OCI-M2 (cell line): ENCODE data around the gene NPAS3.

ENCODE experiments used
- DNase-seq: peaks from one replicate; lab custom pipeline; 2025; ENCODE audit not compliant: unreplicated experiment; lab: John Stamatoyannopoulos, UW

The NPAS3 gene

GRCh38 chr14:33539918-33540357 is 601.3 kb downstream of the NPAS3 start:
- no peak for DNase-seq

GRCh38 chr14:33541171-33541570 is 602.5 kb downstream of the NPAS3 start:
- DNase-seq: no peak

- DNase-seq: no peak
These were observed 603.9 kb downstream of the NPAS3 start for GRCh38 chr14:33542338-33543287.

GRCh38 chr14:33545696-33546095 is 607.0 kb downstream of the NPAS3 start:
- DNase-seq: no peak

- DNase-seq: no peak
These were observed 609.9 kb downstream of the NPAS3 start for GRCh38 chr14:33548606-33549005.

- no peak for DNase-seq
These were observed 613.3 kb downstream of the NPAS3 start for GRCh38 chr14:33551963-33552362.

GRCh38 chr14:33553706-33554278 is 615.1 kb downstream of the NPAS3 start:
- no peak for DNase-seq

- DNase-seq: no peak
These were observed 616.3 kb downstream of the NPAS3 start for GRCh38 chr14:33554988-33555387.

- no peak for DNase-seq
These were observed 617.2 kb downstream of the NPAS3 start for GRCh38 chr14:33555710-33556350.

GRCh38 chr14:33556382-33557121 is 617.9 kb downstream of the NPAS3 start:
- no peak for DNase-seq

GRCh38 chr14:33560718-33561431 is 622.2 kb downstream of the NPAS3 start:
- no peak for DNase-seq

GRCh38 chr14:33561488-33562175 is 623.0 kb downstream of the NPAS3 start:
- DNase-seq: no peak

- no peak for DNase-seq
These were observed 624.7 kb downstream of the NPAS3 start for GRCh38 chr14:33563191-33563900.

GRCh38 chr14:33563901-33564197 is 625.2 kb downstream of the NPAS3 start:
- DNase-seq: no peak

- DNase-seq: no peak
These were observed 626.3 kb downstream of the NPAS3 start for GRCh38 chr14:33564774-33565630.

- peak; percentile 40 for DNase-seq
These were observed 627.4 kb downstream of the NPAS3 start for GRCh38 chr14:33566082-33566481.

GRCh38 chr14:33567023-33567728 is 628.5 kb downstream of the NPAS3 start:
- no peak for DNase-seq

- no peak for DNase-seq
These were observed 629.1 kb downstream of the NPAS3 start for GRCh38 chr14:33567731-33568130.
